HG03432 (cell line): ENCODE measurements around the gene TMTC1.
A peak's percentile ranks its signal among the peaks of the same experiment; 100 is the strongest.
"Not testable (repeated sequence)": the region's sequence is repeated elsewhere in the genome, so short reads cannot be mapped to it uniquely, and the experiment has no call there.

Source experiments
- ATAC-seq: cut with Tn5 transposase; IDR thresholded peaks from one replicate; pipeline ENCODE4 v1.9.1; 2021; ENCODE audit warnings: mild to moderate bottlenecking, moderate library complexity; ENCODE audit not compliant: unreplicated experiment

The TMTC1 gene

DNA sequence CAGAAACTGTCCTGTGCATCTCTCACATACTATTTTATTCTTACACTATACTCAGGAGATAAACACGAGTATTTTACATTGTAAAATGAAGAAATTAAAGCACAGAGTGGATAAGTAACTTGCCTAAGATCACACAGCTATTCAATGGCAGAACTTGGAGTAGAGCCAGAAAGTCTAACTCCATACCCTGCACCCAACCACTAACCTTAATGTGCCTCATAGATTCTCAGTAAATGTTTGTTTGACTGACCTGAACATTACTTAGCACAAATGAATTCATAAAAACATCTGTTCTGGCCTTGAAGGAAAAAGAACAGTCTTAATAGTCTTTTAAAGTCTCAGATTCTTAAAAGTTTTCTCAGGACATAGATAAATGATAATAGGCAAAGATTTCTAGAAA, 202.8 kb downstream of the TMTC1 start:
- no peak for ATAC-seq

- ATAC-seq: no peak
Observed at GRCh38 chr12:29578731-29579130, 205.0 kb downstream of the TMTC1 start.

DNA sequence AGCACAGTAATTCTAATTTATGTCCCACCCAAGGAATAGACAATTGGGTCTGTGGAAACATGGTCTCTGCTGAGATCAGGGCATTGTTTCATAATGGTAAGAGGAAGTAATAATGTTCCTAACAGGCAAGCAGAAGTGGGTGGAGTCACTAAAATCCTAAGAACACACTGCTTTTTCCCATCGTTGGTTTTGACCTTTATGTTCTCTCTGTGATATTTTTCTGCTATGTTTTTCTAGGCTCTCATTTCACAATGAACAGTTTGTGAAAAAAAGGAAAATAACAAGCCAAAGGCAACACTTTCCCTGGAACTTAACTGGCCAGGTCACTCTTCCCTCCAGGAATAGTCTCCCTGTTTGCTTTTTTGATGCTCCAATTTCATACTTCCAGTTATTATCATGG, 205.7 kb downstream of the TMTC1 start:
- ATAC-seq: no peak

GRCh38 chr12:29574500-29574899, 209.2 kb downstream of the TMTC1 start:
- no peak for ATAC-seq

- ATAC-seq: no peak
Observed at GRCh38 chr12:29572938-29573337, 210.8 kb downstream of the TMTC1 start.

- ATAC-seq: no peak
Observed at GRCh38 chr12:29572464-29572863, 211.3 kb downstream of the TMTC1 start.

DNA sequence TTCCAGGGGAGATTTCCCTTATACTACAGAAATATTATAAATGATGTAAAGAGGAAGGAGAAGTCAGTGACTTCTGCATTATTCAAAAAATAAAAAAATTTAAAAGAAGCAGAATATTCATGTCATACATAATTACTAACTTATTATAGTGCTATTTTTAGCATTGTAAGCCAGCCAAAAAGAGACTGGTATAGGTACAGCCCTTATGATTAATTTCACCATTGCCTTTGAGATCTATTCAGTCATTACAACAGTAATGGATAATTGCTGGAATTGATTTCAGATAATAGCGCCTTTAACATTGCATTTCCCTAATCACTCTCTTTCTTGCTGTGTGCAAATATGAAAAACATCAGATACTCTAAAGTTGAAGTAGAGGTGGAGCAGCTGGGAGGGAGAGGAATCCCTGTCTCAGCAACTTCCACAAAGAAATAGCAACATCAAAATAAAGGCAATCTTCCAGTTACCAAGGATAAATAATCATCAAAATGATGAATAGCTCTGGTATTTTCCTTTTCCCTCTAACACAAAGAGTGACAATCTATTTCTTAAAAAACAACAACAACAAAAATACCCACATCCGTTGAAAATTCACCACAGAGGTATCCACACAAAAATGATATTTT, 214.5 kb downstream of the TMTC1 start:
- no peak for ATAC-seq

DNA sequence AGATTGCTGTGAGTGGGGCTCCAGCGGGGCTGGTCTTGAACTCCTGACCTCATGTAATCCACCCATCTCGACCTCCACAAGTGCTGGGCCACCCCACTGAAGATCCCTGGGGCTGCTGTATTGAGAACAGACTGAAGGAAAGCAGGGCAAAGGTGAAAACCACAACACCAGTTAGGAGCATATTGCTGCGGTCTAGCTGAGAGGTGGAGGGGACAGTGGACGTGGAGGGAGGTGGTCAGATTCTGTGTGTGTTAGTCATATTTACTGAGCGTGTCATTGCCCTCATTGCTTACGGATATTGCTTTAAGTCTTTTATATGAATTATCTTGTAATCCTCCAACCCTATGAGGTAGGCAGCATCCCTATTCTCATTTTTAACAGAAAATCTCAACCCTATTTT, 217.3 kb downstream of the TMTC1 start:
- ATAC-seq: no peak

DNA sequence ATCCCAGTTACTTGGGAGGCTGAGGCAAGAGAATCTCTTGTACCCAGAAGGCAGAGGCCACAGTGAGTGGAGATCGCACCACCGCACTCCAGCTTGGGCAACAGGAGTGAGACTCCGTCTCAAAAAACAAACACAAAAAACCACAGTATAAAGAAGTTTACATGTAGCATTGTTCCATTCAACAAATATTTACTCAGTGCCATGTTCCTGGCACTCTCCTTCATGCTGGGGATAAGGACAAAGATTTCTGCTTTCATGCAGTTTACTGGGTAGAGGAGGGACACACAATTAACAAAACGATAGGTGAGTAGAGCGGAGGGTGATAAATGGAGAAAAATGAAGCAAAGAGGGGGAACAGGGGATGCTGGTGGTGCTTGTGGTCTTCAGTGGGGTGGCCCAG, 218.0 kb downstream of the TMTC1 start:
- no peak for ATAC-seq

DNA sequence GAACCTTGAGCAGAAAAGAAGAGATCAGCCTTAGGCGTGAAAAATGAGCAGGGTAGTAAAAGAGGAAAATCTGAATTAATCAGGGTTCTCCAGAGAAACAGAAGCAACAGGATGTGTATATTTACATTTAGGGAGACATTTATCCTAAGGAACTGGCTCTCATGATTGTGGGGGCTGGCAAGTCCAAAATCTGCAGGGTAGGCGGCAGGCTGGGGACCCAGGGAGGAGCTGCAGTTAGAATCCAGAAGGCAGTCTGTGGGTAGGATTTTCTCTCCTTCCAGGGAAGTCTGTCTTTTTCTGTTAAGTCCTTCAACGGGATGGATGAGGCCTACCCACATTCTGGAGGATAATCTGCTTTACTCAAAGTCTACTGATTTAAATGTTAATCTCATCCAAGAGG, 218.8 kb downstream of the TMTC1 start:
- no peak for ATAC-seq

- peak; percentile 73 for ATAC-seq
Observed at GRCh38 chr12:29563636-29564035, 220.1 kb downstream of the TMTC1 start.

GRCh38 chr12:29563071-29563470, 220.7 kb downstream of the TMTC1 start:
- ATAC-seq: no peak

DNA sequence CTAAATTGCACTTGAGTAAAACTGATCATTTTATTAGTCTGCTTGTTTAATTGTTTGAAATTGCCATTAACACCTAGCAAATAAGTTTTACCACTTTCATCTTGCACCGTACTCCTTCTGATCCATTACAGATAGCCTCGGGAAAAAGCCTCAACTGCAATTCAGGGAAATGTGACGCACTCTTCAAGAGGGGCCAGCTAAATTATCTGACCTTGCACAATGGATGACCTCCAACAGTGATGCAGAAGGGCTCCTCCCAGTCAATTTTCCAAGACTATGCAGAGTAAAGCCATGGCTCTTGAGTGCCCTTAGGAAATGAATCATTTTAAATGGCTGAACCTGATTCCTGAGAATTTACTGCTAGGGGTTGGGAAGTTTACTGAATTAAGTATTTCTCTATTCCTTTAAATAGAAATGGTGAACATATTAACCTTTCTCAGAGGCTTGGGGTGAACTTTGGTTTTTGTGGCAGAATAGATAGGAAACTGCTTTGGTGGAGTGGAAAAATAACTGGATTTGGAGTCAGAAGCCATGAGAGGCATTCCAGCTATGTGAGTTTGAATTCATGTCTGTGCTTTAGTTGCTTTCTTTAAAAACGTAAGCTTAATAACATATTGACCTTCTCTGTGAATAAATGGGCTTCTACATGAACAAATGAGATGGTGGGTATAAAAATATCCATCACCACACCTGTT, 221.5 kb downstream of the TMTC1 start:
- ATAC-seq: no peak

DNA sequence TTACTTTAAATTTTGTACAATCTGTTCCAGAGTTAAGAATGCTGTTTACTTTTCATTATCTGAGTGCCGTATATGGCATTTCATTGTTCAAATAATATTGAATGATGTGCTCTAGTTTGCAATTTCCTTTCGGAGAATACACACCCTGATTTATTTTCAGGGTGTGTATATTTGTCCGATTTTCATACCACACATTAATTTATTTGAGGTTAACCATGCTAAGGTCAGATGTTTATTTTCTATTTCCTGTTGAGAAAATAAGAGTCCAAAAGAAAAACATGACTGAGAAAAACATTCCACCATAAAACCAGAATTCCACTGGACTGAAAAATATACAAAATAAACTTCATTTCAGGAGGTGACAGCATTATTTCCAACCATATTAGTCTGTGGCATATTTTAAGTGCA, 222.1 kb downstream of the TMTC1 start:
- no peak for ATAC-seq

- no peak for ATAC-seq
Observed at GRCh38 chr12:29559198-29559597, 224.5 kb downstream of the TMTC1 start.

DNA sequence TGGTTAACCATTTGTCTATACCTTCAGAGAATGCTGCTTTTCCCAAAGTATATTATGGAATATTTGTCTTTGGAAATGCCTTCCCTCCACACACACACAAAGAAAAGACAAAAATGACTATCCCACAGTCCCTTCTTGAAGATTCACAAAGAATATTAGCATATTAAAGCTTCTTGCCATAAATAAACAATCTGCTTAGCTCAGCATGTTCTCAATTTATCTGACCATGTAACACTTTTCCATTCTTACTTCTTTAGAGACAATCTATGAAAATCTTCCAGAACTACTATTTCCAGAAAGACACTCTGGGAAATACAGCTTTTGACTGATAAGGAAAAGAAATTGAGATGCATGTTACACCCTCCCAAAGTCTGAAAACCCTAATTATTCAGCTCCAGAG, 227.4 kb downstream of the TMTC1 start:
- ATAC-seq: no peak

GRCh38 chr12:29555451-29555850, 228.3 kb downstream of the TMTC1 start:
- not testable (repeated sequence) for ATAC-seq

- ATAC-seq: no peak
Observed at GRCh38 chr12:29552994-29553748, 230.6 kb downstream of the TMTC1 start.

DNA sequence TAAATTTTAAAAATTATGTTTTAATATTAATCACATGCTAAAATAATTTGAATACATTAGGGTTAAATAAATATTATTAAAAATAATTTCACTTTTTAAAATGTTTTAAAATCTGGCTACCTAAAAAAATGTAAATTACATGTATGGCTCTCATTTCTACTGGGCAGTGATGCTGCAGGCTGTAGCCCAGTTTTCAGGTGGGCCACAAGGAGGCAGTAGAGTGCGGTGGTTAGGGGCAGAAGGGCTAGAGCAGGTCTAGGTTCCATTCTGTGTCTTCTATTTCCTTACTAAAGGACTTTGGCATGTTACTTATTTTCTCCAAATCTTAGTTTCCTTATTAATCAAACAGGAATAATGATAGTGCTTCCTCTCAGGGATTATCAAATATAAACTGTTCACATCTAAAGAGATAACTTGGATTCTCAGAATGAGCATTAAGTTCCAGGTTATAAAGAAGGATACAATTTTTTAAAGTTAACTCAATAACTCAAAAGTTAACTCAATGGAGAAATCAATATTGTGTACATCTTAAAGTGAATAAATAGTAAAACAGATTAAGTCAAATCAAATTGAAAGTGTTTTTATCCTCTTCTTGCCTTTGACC, 231.3 kb downstream of the TMTC1 start:
- ATAC-seq: peak; percentile 95

- no peak for ATAC-seq
Observed at GRCh38 chr12:29551812-29552211, 231.9 kb downstream of the TMTC1 start.

DNA sequence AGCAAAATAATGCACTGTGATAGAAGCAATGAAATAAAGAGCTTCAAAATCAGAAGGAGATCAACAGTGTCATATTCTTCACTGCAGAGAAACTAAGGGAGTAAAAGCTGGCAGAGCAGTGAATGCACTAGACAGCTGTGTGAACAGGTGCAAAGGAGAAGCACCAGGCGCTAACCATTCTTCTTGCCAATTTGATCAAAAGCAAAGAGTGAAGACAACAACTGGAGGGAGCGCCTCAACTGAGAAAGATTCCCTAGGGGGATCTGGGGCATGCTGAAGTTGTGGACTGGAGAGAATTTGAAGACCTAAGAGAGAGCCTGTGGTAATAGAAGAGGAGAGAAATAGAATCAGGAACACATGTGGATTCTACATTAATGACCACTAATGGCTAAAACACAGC, 235.9 kb downstream of the TMTC1 start:
- ATAC-seq: no peak

- no peak for ATAC-seq
Observed at GRCh38 chr12:29547151-29547632, 236.6 kb downstream of the TMTC1 start.
